SW 1271 (cell line): ENCODE data around the gene FRMD8.
A peak's percentile ranks its signal among the peaks of the same experiment; 100 is the strongest.

Experiments used
- DNase-seq, 2 experiments: peaks; one replicate each; lab custom pipeline; 2025; lab: John Stamatoyannopoulos, UW

The FRMD8 gene

GRCh38 chr11:65386307-65387140 is at the start of gene FRMD8:
Gene FRMD8 (plus strand): TSS chr11:65386637. CDS start chr11:65387037, 400 bp downstream.
- DNase-seq: peak; percentile 46 to 67

- DNase-seq: no peak
These were observed 47.8 kb upstream of the FRMD8 start for GRCh38 chr11:65338676-65339075.

GRCh38 chr11:65340226-65340625 is 46.2 kb upstream of the FRMD8 start:
- DNase-seq: no peak

- DNase-seq: no peak
These were observed 44.6 kb upstream of the FRMD8 start for GRCh38 chr11:65341856-65342255.

GRCh38 chr11:65351511-65351910 is 34.9 kb upstream of the FRMD8 start:
- no peak for DNase-seq

- peak in 1 of 2 experiments; percentile 42 for DNase-seq
These were observed 33.7 kb upstream of the FRMD8 start for GRCh38 chr11:65352783-65353182.

GRCh38 chr11:65353376-65353775 is 33.1 kb upstream of the FRMD8 start:
- no peak for DNase-seq

- DNase-seq: no peak
These were observed 32.6 kb upstream of the FRMD8 start for GRCh38 chr11:65353900-65354264.

- DNase-seq: peak; percentile 73 to 91
These were observed 32.0 kb upstream of the FRMD8 start, which contains the start of gene TIGD3 for GRCh38 chr11:65354265-65355012. Gene TIGD3 (plus strand): TSS chr11:65354751. CDS start chr11:65355809, 1,058 bp downstream.

GRCh38 chr11:65355013-65355775 is 31.2 kb upstream of the FRMD8 start:
- no peak for DNase-seq

- DNase-seq: no peak
These were observed 30.6 kb upstream of the FRMD8 start for GRCh38 chr11:65355776-65356393.

GRCh38 chr11:65356394-65356972 is 30.0 kb upstream of the FRMD8 start:
- no peak for DNase-seq

GRCh38 chr11:65357856-65358356 is 28.5 kb upstream of the FRMD8 start:
- no peak for DNase-seq

GRCh38 chr11:65362320-65362931 is 24.0 kb upstream of the FRMD8 start:
- no peak for DNase-seq

- no peak for DNase-seq
These were observed 23.5 kb upstream of the FRMD8 start for GRCh38 chr11:65362966-65363365.

GRCh38 chr11:65363770-65364169 is 22.7 kb upstream of the FRMD8 start:
- no peak for DNase-seq

- DNase-seq: peak; percentile 44 to 86
These were observed 20.1 kb upstream of the FRMD8 start for GRCh38 chr11:65366340-65366773.

- no peak for DNase-seq
These were observed 15.8 kb upstream of the FRMD8 start for GRCh38 chr11:65370659-65371049.

- DNase-seq: no peak
These were observed 12.4 kb upstream of the FRMD8 start for GRCh38 chr11:65373839-65374580.

GRCh38 chr11:65375012-65375411 is 11.4 kb upstream of the FRMD8 start:
- no peak for DNase-seq
